Stimulated activated CD4-positive, alpha-beta T cell treated with anti-CD3 and anti-CD28 coated beads, TNF-alpha, amount 100 ng/mL, for 48 hours (primary cell): ENCODE data around the gene PES1.
"Not testable (repeated sequence)": the region's sequence is repeated elsewhere in the genome, so short reads cannot be mapped to it uniquely, and the experiment has no call there.

Experiments used
- DNase-seq, 3 donors: peaks; one replicate each; pipeline ENCODE4 v3.0.0-alpha.2; 2020; ENCODE audit warnings: low read depth in 3 of 3

The PES1 gene

DNA sequence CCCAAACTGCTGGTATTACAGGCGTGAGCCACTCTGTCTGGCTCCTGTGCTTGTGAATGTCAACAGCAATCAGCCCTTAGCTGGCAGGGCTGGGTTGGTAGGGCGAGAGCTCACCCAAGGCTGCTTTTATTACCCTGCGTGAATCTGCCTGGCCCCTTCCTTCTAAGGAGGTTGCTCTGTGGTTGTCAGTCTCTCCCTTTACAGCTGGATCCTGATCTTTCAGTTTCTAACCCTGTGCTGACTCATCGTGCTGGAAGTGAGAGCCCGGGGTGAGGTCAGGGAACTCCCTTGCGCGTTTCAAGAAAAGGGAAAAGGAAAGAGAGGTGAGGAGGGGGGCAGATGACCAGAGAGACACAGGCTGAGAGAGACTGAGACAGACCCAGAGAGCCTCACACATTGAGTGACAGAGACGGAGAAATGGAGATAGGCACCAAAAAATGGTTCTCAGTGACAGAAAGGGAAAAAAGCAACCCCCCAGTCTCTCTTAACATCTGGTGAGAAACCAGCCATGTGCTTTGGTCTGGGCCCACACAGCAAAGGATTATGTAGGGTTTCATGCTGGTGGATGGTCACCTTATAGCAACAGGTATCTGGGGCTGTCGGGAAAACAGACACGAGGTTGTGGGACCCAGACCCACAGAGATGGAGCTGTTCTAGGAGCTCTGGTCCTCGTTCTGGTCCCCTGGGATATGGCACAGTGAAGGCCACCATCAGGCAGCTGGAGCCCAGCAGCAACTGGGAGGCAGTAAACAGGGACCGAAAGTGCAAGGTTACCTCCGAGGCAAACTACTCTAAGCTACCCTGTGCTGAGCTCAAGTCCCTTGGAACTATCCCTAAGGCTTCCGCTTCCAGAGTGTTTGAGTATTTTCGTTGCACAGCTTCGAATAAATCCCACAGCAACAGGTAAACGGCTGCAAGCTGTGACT, 17.8 kb upstream of the PES1 start:
- DNase-seq: peak in 1 of 3 donors; percentile 12

DNA sequence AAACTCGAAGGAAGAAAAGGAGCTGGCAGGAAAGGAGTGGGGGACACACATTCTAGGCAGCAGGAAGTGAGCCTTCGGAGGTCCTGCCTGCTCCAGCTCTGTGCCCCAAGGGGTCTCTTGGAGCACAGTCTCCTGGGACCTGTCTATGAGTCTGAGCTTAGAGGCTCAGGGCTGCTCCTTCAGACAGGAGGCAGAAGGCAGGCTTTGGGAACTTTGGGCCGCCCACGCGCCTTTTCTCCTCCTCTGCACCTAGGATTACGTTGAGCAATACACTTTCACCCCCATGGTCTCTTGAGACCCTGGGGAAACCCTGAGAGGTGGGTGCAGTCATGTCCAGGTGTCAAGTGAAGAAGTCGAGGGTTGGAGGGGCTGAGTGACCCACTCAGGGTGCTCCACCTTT, 16.2 kb upstream of the PES1 start:
- DNase-seq: no peak

GRCh38 chr22:30607300-30607930, 15.7 kb upstream of the PES1 start:
- no peak for DNase-seq

DNA sequence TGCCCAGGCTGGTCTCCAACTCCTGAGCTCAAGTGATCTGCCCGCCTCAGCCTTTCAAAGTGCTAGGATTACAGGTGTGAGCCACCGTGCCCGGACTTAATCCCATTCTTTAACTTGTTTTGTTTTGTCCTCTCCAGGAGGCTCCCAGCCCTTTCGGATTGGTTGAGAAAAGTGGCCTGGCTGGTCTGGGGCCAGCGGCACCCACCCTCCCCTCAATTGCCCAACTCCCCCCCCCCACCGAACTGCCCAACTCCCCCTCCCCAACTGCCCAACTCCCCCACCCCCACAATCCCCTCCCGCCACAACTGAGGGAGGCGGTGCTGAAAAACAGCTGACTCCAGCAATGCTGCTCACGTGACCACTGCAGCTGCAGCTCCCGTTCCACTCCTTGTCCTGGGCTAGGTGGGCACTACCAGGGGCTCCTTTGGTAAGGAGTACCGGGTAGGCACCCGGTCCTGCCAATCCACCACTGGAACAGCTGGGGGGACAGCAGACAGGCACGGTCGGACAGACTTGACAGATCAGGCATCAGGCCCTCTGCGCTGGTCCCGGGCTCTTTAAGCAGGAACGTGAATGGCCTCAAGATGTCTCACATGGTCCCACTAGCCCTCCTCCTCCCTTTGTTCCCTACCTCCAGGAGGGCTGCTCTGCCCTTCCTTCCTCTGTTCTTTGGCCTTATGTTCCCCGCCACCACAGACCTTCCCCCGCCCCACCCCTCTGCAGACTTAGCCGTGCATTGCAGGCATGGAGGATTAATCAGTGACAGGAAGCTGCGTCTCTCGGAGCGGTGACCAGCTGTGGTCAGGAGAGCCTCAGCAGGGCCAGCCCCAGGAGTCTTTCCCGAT, 15.0 kb upstream of the PES1 start, which contains the start of gene TCN2:
Gene TCN2, plus strand, starts transcription at position 720 of the 845 bp plus-strand sequence. CDS start 158 bp downstream, outside the sequence.
- DNase-seq: peak in 2 of 3 donors; percentile 9 to 37

GRCh38 chr22:30605449-30606110, 13.9 kb upstream of the PES1 start:
- peak in 2 of 3 donors; percentile 13 to 51 for DNase-seq

DNA sequence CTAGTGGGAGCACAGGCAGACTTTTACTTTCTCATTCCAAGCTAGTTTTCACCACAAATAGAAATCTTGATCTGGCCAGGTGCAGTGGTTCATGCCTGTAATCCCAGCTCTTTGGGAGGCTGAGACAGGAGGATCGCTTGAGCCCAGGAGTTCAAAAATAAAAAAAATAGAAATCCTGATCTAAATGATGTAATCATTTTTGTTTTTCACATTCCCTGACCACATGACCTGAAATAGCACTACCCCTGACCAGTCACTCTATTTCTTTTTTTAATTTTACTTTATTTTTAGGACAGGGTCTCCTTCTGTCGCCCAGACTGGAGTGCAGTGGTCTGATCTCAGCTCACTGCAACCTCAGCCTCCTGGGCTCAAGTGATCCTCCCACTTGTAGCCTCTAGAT, 13.0 kb upstream of the PES1 start:
- DNase-seq: no peak

DNA sequence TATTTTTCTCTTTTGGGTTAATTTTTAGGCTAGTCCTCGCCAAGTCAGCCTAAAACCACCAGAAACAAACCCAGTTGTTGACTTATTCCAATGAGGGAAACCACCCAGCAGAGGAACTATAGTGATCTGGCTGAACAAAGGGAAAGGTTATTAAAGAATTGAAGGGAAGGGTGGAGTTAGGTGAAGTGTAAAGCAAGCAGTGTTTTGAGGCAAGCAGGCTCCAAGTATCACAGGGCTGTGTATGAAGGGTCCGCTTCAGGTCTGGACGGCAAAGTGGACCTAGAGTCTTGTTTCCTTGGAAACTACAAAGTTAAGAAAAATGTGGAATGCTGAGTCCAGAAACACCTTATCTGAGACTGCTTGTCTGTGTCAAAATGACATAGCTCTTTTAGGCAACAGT, 12.1 kb upstream of the PES1 start:
- DNase-seq: no peak

- DNase-seq: no peak
These were observed 10.3 kb upstream of the PES1 start for GRCh38 chr22:30602049-30602448.

- no peak for DNase-seq
These were observed 9.8 kb upstream of the PES1 start for GRCh38 chr22:30601464-30601863.

- DNase-seq: no peak
These were observed 9.2 kb upstream of the PES1 start for GRCh38 chr22:30600921-30601320.

- DNase-seq: no peak
These were observed 7.3 kb upstream of the PES1 start for GRCh38 chr22:30598986-30599385.

DNA sequence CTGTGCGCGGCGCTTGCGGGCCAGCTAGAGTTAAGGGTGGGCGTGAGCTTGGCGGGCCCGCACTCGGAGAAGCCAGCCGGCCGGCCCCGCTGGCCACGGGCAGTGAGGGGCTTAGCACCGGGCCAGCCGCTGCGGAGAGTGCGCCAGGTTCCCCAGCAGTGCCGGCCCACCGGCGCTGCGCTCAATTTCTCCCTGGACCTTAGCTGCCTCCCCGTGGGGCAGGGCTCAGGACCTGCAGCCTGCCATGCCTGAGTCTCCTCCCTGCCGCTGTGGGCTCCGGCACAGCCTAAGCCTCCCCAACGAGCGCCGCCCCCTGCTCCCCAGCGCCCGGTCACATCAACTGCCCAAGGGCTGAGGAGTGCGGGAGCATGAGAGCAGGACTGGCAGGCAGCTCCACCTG, 5.2 kb upstream of the PES1 start:
- DNase-seq: no peak

DNA sequence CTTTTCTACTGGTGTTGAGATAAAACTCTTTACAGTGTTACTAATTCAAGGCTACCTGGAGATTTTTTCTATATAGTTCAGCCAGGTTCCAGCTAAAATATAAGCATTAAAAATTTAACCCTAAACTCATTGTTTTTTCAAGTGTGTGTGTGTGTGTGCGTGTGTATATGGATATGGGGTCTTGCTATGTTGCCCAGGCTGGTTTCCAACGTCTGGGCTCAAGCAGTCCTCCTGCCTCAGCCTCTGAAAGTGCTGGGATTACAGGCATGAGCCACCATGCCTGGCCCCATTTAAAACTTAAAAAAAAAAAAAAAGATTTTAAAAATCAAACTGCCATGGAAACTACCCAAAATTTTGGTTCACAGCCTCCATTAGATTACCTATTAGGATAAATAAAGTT, 4.5 kb upstream of the PES1 start:
- DNase-seq: no peak

DNA sequence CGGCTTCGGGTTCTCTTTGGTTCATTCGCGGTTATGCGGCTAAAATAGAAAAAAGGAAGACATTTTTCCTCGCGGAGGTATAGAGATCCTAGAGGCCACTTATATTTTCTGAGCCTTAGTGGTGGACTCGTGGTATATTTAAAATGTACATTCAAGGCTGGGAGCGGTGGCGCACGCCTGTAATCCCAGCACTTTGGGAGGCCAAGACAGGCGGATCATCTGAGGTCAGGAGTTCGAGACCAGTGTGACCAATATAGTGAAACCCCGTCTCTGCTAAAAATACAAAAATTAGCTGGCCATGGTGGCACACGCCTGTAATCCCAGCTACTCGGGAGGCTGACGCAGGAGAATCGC, 627 bp upstream of the PES1 start:
- DNase-seq: not testable (repeated sequence)

- no peak for DNase-seq
These were observed 521 bp downstream of the PES1 start for GRCh38 chr22:30591191-30591587.

DNA sequence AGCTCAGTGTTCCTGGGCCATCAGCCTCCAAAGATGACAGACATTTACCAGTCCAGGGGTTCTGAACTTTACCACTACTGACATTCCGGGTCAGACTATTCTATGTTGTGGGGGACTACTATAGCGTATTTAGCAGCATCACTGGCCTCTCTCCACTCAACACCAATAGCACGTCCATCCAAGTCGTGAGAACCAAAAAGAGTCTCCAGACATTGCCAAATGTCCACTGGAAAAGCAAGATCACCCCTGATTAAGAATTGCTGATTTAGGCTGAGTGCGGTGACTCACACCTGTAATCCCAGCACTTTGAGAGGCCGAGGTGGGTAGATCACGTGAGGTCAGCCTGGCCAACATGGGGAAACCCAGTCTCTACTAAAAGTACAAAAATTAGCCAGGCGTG, 5.3 kb downstream of the PES1 start:
- no peak for DNase-seq

DNA sequence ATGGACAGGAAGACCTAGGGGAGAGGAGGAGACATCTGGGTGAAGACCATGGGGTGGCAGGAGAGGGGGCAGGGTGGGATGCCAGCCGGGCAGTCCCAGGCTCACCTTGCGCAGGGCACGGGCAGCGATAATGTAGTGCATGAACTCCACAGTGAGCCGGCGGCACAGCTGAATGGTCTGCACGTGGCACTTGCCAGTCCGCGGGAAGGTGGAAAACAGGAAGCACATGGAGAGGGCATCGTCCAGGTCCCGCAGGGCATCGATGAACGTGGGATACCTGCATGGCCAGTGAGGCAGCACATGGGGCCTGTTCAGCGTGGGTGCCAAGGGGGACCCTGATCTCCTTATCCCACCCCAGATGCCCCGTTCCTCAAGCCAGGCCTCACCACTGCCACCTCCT, 7.3 kb downstream of the PES1 start:
- no peak for DNase-seq

- DNase-seq: no peak
These were observed 8.7 kb downstream of the PES1 start for GRCh38 chr22:30582788-30583545.

DNA sequence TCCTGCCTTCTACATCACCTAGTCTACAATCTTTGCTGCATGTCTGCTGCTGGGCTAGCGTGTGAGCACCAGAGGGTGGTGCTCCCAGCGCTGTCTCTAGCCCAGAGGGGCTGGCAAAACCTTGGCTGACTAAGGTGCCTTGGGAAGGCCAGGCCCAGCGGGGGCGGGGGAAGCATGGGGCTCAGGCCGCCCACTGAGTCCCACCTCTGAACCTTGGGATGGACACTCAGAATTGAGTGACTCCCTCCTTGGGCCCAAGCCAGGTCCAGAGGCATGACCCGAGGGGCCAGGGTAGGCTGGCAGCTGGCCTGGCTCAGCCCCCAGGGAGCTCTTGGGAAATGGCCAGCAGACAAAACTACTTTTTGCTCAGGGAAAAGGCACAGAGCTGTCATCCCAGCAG, 9.7 kb downstream of the PES1 start:
- DNase-seq: no peak

GRCh38 chr22:30580896-30581295, 10.8 kb downstream of the PES1 start:
- DNase-seq: no peak

DNA sequence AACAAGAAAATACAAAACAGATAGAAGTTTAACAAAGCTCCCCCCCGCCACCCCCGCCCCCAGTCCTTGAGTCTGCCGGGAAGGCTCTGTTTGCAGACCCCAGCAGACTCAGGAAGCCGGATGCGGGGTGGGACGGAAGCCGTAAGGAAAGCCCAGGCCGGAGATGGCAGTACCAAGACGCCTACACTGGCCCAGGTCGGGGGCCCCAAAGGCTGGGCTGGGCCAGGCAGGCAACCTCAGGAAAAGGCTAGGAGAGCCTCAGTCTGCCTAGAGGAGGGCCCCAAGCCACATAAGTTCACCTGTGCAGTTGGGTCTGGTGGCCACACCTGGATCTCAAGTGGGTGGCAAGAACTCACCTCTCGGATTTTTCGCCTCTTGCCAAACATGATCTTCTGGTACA, 13.2 kb downstream of the PES1 start:
- DNase-seq: no peak
